Neuronal stem cell (in vitro differentiated cells): ENCODE measurements around the gene ING5.

ENCODE experiments used
- DNase-seq: peaks from one replicate; pipeline ENCODE4 v3.0.0-alpha.2; 2013; ENCODE audit warnings: low spot score
- H2AFZ ChIP-seq: one replicate; pipeline ENCODE4 v1.6.1; 2013; ENCODE audit warnings: mild to moderate bottlenecking, low read length, inconsistent platforms
- H2AK5ac ChIP-seq: 2 replicates; pipeline ENCODE4 v1.6.1; 2013; ENCODE audit warnings: low read depth, mild to moderate bottlenecking, inconsistent platforms, low read length, moderate library complexity, mixed read lengths
- H2BK120ac ChIP-seq: 2 replicates; pipeline ENCODE4 v1.6.1; 2013; ENCODE audit warnings: low read depth, mild to moderate bottlenecking, inconsistent platforms, low read length, moderate library complexity, mixed read lengths
- H2BK12ac ChIP-seq: one replicate; pipeline ENCODE4 v1.6.1; 2013; ENCODE audit warnings: low read length, inconsistent platforms
- H2BK15ac ChIP-seq: 2 replicates; pipeline ENCODE4 v1.6.1; 2013; ENCODE audit warnings: mild to moderate bottlenecking, low read length, inconsistent platforms, mixed read lengths
- H2BK5ac ChIP-seq: one replicate; pipeline ENCODE4 v1.6.1; 2013; ENCODE audit warnings: inconsistent platforms, mild to moderate bottlenecking, low read length, moderate library complexity
- H3K14ac ChIP-seq: one replicate; pipeline ENCODE4 v1.6.1; 2013; ENCODE audit warnings: low read length, inconsistent platforms
- H3K18ac ChIP-seq: 2 replicates; pipeline ENCODE4 v1.6.1; 2013; ENCODE audit warnings: low read length, inconsistent platforms
- H3K23ac ChIP-seq: 2 replicates; pipeline ENCODE4 v1.6.1; 2013; ENCODE audit warnings: low read depth, mild to moderate bottlenecking, mixed read lengths, low read length, inconsistent platforms; ENCODE audit not compliant: poor library complexity
- H3K27ac ChIP-seq: replicated peaks from 3 replicates; pipeline ENCODE4 v1.5.1; 2013; ENCODE audit warnings: low read length, inconsistent platforms
- H3K27me3 ChIP-seq, 3 experiments: 2 replicates each; pipeline ENCODE4 v1.6.1; 2013; ENCODE audit warnings: low read length in 3 of 3, mild to moderate bottlenecking in 2 of 3, inconsistent platforms in 1 of 3, low read depth in 1 of 3, mixed read lengths in 1 of 3, moderate library complexity in 1 of 3; ENCODE audit not compliant: control insufficient read depth in 3 of 3, insufficient read depth in 3 of 3
- H3K36me3 ChIP-seq, 2 donors: replicated peaks in 1 of 2; 2 replicates each; pipeline ENCODE4 v1.6.1; 2013; ENCODE audit warnings: low read length in 2 of 2; ENCODE audit not compliant: control insufficient read depth in 2 of 2, insufficient read depth in 2 of 2
- H3K4ac ChIP-seq: 2 replicates; pipeline ENCODE4 v1.6.1; 2013; ENCODE audit warnings: inconsistent platforms, mild to moderate bottlenecking, low read length, moderate library complexity
- H3K4me1 ChIP-seq, 2 donors: 1 replicate in 1 of 2; 2 replicates in 1 of 2; pipeline ENCODE4 v1.6.1; 2013; ENCODE audit warnings: low read length in 2 of 2, low read depth in 1 of 2; ENCODE audit not compliant: control insufficient read depth in 2 of 2, insufficient read depth in 1 of 2
- H3K4me2 ChIP-seq: one replicate; pipeline ENCODE4 v1.6.1; 2013; ENCODE audit warnings: mild to moderate bottlenecking, low read length, inconsistent platforms; ENCODE audit not compliant: insufficient read depth, poor library complexity, severe bottlenecking
- H3K4me3 ChIP-seq, 2 donors: 2 replicates each; pipeline ENCODE4 v1.5.1; 2013; ENCODE audit warnings: low read length in 2 of 2, mild to moderate bottlenecking in 2 of 2, inconsistent platforms in 1 of 2, moderate library complexity in 1 of 2
- H3K79me1 ChIP-seq: one replicate; pipeline ENCODE4 v1.6.1; 2013; ENCODE audit warnings: low read depth, mild to moderate bottlenecking, inconsistent platforms, low read length, moderate library complexity
- H3K9ac ChIP-seq: one replicate; pipeline ENCODE4 v1.6.1; 2013; ENCODE audit warnings: mild to moderate bottlenecking, low read depth, low read length, inconsistent platforms; ENCODE audit not compliant: poor library complexity
- H3K9me3 ChIP-seq, 2 donors: replicated peaks in 1 of 2; 2 replicates each; pipeline versions ENCODE3 to v1.6.1; 2013; ENCODE audit warnings: low read length in 2 of 2, mild to moderate bottlenecking in 2 of 2, inconsistent platforms in 1 of 2, low read depth in 1 of 2, mixed read lengths in 1 of 2, moderate library complexity in 1 of 2; ENCODE audit not compliant: control insufficient read depth in 2 of 2, insufficient read depth in 1 of 2
- H4K8ac ChIP-seq: one replicate; pipeline ENCODE4 v1.6.1; 2013; ENCODE audit warnings: low read depth, mild to moderate bottlenecking, inconsistent platforms, low read length, moderate library complexity
- H4K91ac ChIP-seq: one replicate; pipeline ENCODE4 v1.6.1; 2013; ENCODE audit warnings: low read length, low read depth, mild to moderate bottlenecking, inconsistent platforms; ENCODE audit not compliant: poor library complexity
- WGBS, 2 donors: extraction: QIAGEN DNeasy Blood & Tissue Kit; methylation state at CpG; one replicate each; pipeline ENCODE4 v1.1.7; 2013; ENCODE audit warnings: missing lambda C conversion rate in 2 of 2, mixed read lengths in 1 of 2; ENCODE audit not compliant: insufficient read length in 2 of 2, insufficient replicate concordance in 1 of 2; ENCODE audit errors: extremely low coverage in 2 of 2; 5-methylcytosine and 5-hydroxymethylcytosine counted together

ING5 gene

GRCh38 chr2:241734467-241735208 lies 32.8 kb downstream of the ING5 start, which contains the start of gene D2HGDH:
Gene D2HGDH, plus strand, starts transcription at chr2:241734630. Its CDS starts 595 bp downstream, at chr2:241735225.
- Histone ChIP-seq H3K4me3 (peak within 1 kb of the TSS; percentile 82 to 98), H2AFZ (peak within 1 kb of the TSS; percentile 99), H3K4ac (peak within 1 kb of the TSS; percentile 37), H3K23ac (peak within 1 kb of the TSS; percentile 89), H2BK12ac (peak within 1 kb of the TSS; percentile 30), H3K27ac (peak within 1 kb of the TSS; percentile 51), H3K14ac (peak within 1 kb of the TSS; percentile 96), H3K4me1 (peaks cover 0 to 2% of the 10 kb centered on the region in 2 donors), H3K9ac (peak within 1 kb of the TSS; percentile 98), H4K91ac (no peak within 1 kb of the TSS), H3K9me3 (peaks cover 4 to 6% of the 10 kb centered on the region in 2 donors), H3K4me2 (peak within 1 kb of the TSS; percentile 100), H4K8ac (no peak within 1 kb of the TSS), H2BK120ac (no peak within 1 kb of the TSS), H3K18ac (peak within 1 kb of the TSS; percentile 98), H3K27me3 (no peaks in the 10 kb centered on the region), H2BK5ac (peak within 1 kb of the TSS; percentile 26), H3K36me3 (peaks cover 0 to 6% of the 10 kb centered on the region in 2 donors), H3K79me1 (peaks cover 6% of the 10 kb centered on the region), H2BK15ac (no peak within 1 kb of the TSS), H2AK5ac (peak within 1 kb of the TSS; percentile 75)
- DNase-seq, result peak; percentile 82
- no CpG with 5 or more reads among the region's 98 CpGs for WGBS, 2 donors

GRCh38 chr2:241736111-241736510 lies 34.3 kb downstream of the ING5 start:
- H3K14ac ChIP-seq, result no peak overlapping the region
- H2BK15ac ChIP-seq, result no peak overlapping the region
- peaks cover 4 to 6% of the 10 kb centered on the region in 2 donors for H3K9me3 ChIP-seq
- DNase-seq, result no peak
- peaks cover 0 to 2% of the 10 kb centered on the region in 2 donors for H3K4me1 ChIP-seq
- no peak overlapping the region for H4K8ac ChIP-seq
- peaks cover 0 to 6% of the 10 kb centered on the region in 2 donors for H3K36me3 ChIP-seq
- no peaks in the 10 kb centered on the region for H3K27me3 ChIP-seq
- H2BK12ac ChIP-seq, result no peak overlapping the region
- no peak overlapping the region for H2AK5ac ChIP-seq
- H3K4me2 ChIP-seq, result no peak overlapping the region
- no peak overlapping the region for H2AFZ ChIP-seq
- no peak overlapping the region for H2BK5ac ChIP-seq
- H3K27ac ChIP-seq, result no peak overlapping the region
- no peak overlapping the region for H2BK120ac ChIP-seq
- no peak overlapping the region for H3K18ac ChIP-seq
- peaks cover 7% of the 10 kb centered on the region for H3K79me1 ChIP-seq
- no peak overlapping the region for H3K4ac ChIP-seq
- no peak overlapping the region for H3K4me3 ChIP-seq
- no CpG with 5 or more reads among the region's 3 CpGs for WGBS, 2 donors
- no peak overlapping the region for H3K9ac ChIP-seq
- H3K23ac ChIP-seq, result no peak overlapping the region
- no peak overlapping the region for H4K91ac ChIP-seq

GRCh38 chr2:241738040-241738686 lies 36.3 kb downstream of the ING5 start:
- Histone ChIP-seq H3K18ac (peak overlapping the region; percentile 72), H3K9ac (peak overlapping the region; percentile 44), H2AFZ (no peak overlapping the region), H3K4me3 (no peak overlapping the region), H3K4ac (no peak overlapping the region), H3K14ac (no peak overlapping the region), H3K4me1 (peaks cover 0 to 2% of the 10 kb centered on the region in 2 donors), H2BK120ac (no peak overlapping the region), H3K36me3 (peaks cover 0 to 8% of the 10 kb centered on the region in 2 donors), H3K9me3 (peaks cover 3% of the 10 kb centered on the region in 2 donors), H3K23ac (peak overlapping the region; percentile 25), H3K27ac (no peak overlapping the region), H4K8ac (peak overlapping the region; percentile 6), H3K4me2 (no peak overlapping the region), H2BK12ac (no peak overlapping the region), H2BK15ac (peak overlapping the region; percentile 37), H3K79me1 (peaks cover 17% of the 10 kb centered on the region), H2AK5ac (peak overlapping the region; percentile 63), H4K91ac (no peak overlapping the region), H3K27me3 (no peaks in the 10 kb centered on the region), H2BK5ac (peak overlapping the region; percentile 19)
- no peak for DNase-seq
- no CpG with 5 or more reads among the region's 17 CpGs for WGBS, 2 donors

- Histone ChIP-seq H3K79me1 (peaks cover 17% of the 10 kb centered on the region), H2BK12ac (no peak overlapping the region), H2AK5ac (no peak overlapping the region), H2BK120ac (no peak overlapping the region), H3K4ac (no peak overlapping the region), H3K9me3 (no peaks in the 10 kb centered on the region), H3K4me3 (no peak overlapping the region), H3K9ac (no peak overlapping the region), H3K14ac (no peak overlapping the region), H2BK5ac (peak overlapping the region; percentile 24), H4K91ac (no peak overlapping the region), H3K4me1 (no peaks in the 10 kb centered on the region), H3K23ac (no peak overlapping the region), H2AFZ (no peak overlapping the region), H3K18ac (no peak overlapping the region), H2BK15ac (no peak overlapping the region), H3K36me3 (peaks cover 7 to 18% of the 10 kb centered on the region in 2 donors), H3K27ac (no peak overlapping the region), H3K4me2 (no peak overlapping the region), H4K8ac (no peak overlapping the region), H3K27me3 (no peaks in the 10 kb centered on the region)
- no peak for DNase-seq
- WGBS, 2 donors, result no CpG with 5 or more reads among the region's 15 CpGs
Observed at GRCh38 chr2:241739177-241739576, 37.3 kb downstream of the ING5 start.
